ENCODE results near the gene POU5F1. TPM values are rescaled to one million over a fixed set of nuclear protein-coding genes. Genes with fewer than 3 reads are reported as not detected.
"Not testable (repeated sequence)": the region's sequence is repeated elsewhere in the genome, so short reads cannot be mapped to it uniquely, and the experiment has no call there.

The POU5F1 gene
- total RNA-seq (1 to 10 TPM; 1.3 to 4.2 TPM), polyA plus RNA-seq (ENCODE audit: insufficient read depth, low read depth, low replicate concordance) (3.0 TPM)
- long read RNA-seq, donor 1, transcript POU5F1-201 (5 exons, 1,420 nt) = major isoform, 15 of 15 reads
- long read RNA-seq, donor 1, partial matches to known transcripts = 0 of 15 reads
- long read RNA-seq, donor 1, other reads (novel, unspliced or antisense) = 0 of 15 reads
- long read RNA-seq, donor 2, transcript POU5F1-201 (5 exons, 1,420 nt) = major isoform, 22 of 31 reads
- long read RNA-seq, donor 2, partial matches to known transcripts = 7 of 31 reads
- long read RNA-seq, donor 2, other reads (novel, unspliced or antisense) = 0 of 31 reads

DNA sequence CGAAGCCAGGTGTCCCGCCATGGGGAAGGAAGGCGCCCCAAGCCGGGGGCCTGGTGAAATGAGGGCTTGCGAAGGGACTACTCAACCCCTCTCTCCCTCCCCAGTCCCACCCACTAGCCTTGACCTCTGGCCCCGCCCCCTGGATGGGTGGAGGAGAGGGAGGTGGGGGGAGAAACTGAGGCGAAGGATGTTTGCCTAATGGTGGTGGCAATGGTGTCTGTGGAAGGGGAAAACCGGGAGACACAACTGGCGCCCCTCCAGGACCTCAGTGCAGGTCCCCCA is at the start of gene POU5F1:
Gene POU5F1, minus strand, starts transcription at position 83 of the 282 bp plus-strand sequence. Its CDS starts 62 bp downstream, at position 21.
- Histone ChIP-seq H3K4me3 (no peak within 1 kb of the TSS), H3K27me3 (no peaks in the 10 kb centered on the region), H3K36me3 (ENCODE audit: low read depth, missing control alignments) (no peaks in the 10 kb centered on the region), H3K9me3 (no peaks in the 10 kb centered on the region), H3K4me1 (no peaks in the 10 kb centered on the region), H3K27ac (no peak within 1 kb of the TSS)
- no peak for TF ChIP-seq POLR2A (IDR thresholded peaks at IDR 0.05)
- TF ChIP-seq, protein P1, sequence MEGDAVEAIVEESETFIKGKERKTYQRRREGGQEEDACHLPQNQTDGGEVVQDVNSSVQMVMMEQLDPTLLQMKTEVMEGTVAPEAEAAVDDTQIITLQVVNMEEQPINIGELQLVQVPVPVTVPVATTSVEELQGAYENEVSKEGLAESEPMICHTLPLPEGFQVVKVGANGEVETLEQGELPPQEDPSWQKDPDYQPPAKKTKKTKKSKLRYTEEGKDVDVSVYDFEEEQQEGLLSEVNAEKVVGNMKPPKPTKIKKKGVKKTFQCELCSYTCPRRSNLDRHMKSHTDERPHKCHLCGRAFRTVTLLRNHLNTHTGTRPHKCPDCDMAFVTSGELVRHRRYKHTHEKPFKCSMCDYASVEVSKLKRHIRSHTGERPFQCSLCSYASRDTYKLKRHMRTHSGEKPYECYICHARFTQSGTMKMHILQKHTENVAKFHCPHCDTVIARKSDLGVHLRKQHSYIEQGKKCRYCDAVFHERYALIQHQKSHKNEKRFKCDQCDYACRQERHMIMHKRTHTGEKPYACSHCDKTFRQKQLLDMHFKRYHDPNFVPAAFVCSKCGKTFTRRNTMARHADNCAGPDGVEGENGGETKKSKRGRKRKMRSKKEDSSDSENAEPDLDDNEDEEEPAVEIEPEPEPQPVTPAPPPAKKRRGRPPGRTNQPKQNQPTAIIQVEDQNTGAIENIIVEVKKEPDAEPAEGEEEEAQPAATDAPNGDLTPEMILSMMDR (IDR thresholded peaks at IDR 0.05) = no peak
- intact Hi-C loops (cut with DNase I; ENCODE audit: low total_unique reads) = no loop called here
- 62 to 67% methylated on average over 7 to 9 of the region's 9 CpGs for WGBS, 2 donors
- no peak for DNase-seq

DNA sequence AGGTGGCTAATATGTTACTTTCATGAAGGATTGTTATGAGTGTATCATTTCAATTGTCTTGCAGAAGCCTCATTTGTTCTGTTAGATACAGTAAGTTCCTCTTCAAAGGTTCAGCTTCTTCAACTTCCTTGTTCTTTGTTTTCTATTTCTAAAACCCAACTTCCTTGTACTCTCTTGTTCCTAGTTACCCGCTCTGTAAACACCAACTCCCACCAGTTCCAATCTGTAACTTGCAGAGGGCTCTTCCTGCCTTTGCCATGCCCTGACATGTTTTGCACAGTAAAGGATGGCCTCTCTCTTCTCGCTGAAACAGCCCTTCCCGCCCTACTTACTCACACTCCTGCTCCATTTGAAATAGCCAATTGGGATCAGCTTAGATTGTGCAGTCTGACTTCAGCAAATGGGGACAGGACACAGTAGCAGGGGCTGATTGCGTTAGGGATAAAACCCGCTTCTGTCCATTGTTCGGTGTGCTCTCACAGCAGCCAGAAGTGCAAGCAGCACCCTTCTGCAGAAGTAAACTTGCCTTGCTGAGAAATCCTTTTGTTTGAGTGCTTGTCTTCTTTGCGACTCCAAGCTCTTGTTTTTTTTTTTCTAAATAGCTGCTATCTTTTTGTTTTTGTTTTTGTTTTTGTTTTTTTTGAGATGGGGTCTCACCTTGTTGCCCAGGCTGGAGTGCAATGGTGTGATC is 45.9 kb upstream of the POU5F1 start:
- no peaks in the 10 kb centered on the region for H3K4me1 ChIP-seq
- no peaks in the 10 kb centered on the region for H3K36me3 ChIP-seq (ENCODE audit: low read depth, missing control alignments)
- H3K9me3 ChIP-seq = no peaks in the 10 kb centered on the region
- no peak overlapping the region for H3K4me3 ChIP-seq
- TF ChIP-seq, protein P1 (IDR thresholded peaks at IDR 0.05) = no peak
- no peak for TF ChIP-seq POLR2A (IDR thresholded peaks at IDR 0.05)
- no peak for DNase-seq
- no peaks in the 10 kb centered on the region for H3K27me3 ChIP-seq
- intact Hi-C loops (cut with DNase I; ENCODE audit: low total_unique reads) = no loop called here
- WGBS, 2 donors = 88 to 89% methylated on average over 7 of the region's 7 CpGs
- H3K27ac ChIP-seq = no peak overlapping the region

DNA sequence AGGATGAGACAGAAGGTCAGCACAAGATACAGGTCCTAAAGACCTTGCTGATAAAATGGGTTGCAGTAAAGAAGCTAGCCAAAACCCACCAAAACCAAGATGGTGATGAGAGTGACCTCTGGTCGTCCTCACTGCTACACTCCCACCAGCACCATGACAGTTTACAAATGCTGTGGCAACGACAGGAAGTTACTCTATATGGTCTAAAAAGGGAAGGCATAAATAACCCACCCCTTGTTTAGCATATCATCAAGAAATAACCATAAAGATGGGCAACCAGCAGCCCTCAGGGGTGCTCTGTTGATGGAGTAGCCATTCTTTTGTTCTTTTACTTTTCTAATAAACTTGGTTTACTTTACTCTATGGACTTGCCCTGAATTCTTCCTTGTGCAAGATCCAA is 44.7 kb upstream of the POU5F1 start:
- H3K27me3 ChIP-seq; intact Hi-C loops (cut with DNase I; ENCODE audit: low total_unique reads); H3K4me3 ChIP-seq; H3K4me1 ChIP-seq; H3K27ac ChIP-seq; H3K9me3 ChIP-seq; H3K36me3 ChIP-seq (ENCODE audit: low read depth, missing control alignments); DNase-seq: not testable (repeated sequence)
- WGBS, 2 donors = 60 to 63% methylated on average over 2 of the region's 2 CpGs

DNA sequence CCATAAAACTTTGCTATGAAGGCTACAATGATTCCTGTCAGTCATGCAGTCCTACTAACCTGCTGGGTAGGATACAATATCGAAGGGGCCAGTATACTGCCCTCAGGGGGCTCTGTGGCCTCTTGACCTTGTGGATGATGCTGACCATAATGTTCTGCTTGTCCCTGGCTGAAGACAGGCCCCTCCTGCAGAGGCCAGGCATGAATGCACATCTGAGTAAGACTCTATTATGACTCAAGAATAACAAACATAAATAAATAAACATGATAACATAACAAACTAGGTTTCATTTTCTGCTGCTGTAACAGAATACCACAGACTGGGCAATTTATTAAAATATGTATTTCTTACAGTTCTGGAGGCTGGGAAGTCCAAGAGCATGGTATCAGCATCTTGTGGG is 44.0 kb upstream of the POU5F1 start:
- TF ChIP-seq, protein P1 (IDR thresholded peaks at IDR 0.05) = no peak
- no peak for TF ChIP-seq POLR2A (IDR thresholded peaks at IDR 0.05)
- H3K9me3 ChIP-seq = no peaks in the 10 kb centered on the region
- 71 to 94% methylated on average over 1 of the region's 1 CpG for WGBS, 2 donors
- H3K36me3 ChIP-seq (ENCODE audit: low read depth, missing control alignments) = no peaks in the 10 kb centered on the region
- intact Hi-C loops (cut with DNase I; ENCODE audit: low total_unique reads) = no loop called here
- no peaks in the 10 kb centered on the region for H3K4me1 ChIP-seq
- H3K4me3 ChIP-seq = no peak overlapping the region
- no peak for DNase-seq
- H3K27ac ChIP-seq = no peak overlapping the region
- H3K27me3 ChIP-seq = no peaks in the 10 kb centered on the region

DNA sequence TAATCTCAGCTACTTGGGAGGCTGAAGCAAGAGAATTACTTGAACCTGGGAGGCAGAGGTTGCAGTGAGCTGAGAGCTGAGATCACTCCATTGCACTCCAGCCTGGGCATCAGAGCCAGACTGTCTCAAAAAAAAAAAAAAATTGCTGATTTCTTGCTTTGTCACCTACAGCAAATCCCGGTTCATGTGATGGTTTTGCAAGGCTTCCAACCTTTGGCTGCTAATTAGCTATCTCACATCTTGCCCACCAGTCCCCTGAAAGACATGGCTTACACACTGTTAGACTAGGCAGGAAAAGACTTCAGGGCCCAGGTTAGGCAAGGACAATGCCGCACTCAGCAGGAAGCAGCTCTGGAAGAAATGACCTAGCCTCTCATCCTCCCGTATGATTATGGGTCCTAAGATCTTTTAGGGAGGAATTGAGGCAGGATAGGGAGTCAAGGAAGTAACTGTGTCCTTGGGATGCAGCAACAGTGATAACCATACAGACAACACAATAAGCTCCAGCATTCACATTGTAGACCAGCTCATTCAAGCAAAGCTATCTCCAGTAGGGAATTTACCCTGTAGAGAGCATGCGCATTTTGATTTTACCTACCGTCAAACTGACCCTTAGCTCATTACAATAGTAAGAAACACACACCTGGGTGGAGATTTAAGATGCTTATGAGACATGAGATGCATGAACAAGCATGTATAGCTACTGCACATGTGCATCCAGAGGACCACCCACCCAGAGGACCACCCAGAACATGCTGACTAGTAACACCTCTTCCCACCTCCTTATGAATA is 40.5 kb upstream of the POU5F1 start:
- H3K9me3 ChIP-seq = no peaks in the 10 kb centered on the region
- no peak for TF ChIP-seq POLR2A (IDR thresholded peaks at IDR 0.05)
- TF ChIP-seq, protein P1 (IDR thresholded peaks at IDR 0.05) = no peak
- WGBS, 2 donors = 63 to 90% methylated on average over 5 of the region's 5 CpGs
- no peaks in the 10 kb centered on the region for H3K36me3 ChIP-seq (ENCODE audit: low read depth, missing control alignments)
- no peak for DNase-seq
- no peaks in the 10 kb centered on the region for H3K4me1 ChIP-seq
- H3K27me3 ChIP-seq = no peaks in the 10 kb centered on the region
- no peak overlapping the region for H3K4me3 ChIP-seq
- no peak overlapping the region for H3K27ac ChIP-seq
- intact Hi-C loops (cut with DNase I; ENCODE audit: low total_unique reads) = no loop called here
